Measurements from ENCODE around the gene MSLN. TPM values are rescaled to one million over a fixed set of nuclear protein-coding genes. Genes with fewer than 3 reads are reported as not detected.

Gene MSLN
- total and polyA plus RNA-seq, 2 of the 13 experiments (the other 11 are each of a cell fraction or from before 2014, with no cell fraction given): 2.0 to 2.3 TPM

DNA sequence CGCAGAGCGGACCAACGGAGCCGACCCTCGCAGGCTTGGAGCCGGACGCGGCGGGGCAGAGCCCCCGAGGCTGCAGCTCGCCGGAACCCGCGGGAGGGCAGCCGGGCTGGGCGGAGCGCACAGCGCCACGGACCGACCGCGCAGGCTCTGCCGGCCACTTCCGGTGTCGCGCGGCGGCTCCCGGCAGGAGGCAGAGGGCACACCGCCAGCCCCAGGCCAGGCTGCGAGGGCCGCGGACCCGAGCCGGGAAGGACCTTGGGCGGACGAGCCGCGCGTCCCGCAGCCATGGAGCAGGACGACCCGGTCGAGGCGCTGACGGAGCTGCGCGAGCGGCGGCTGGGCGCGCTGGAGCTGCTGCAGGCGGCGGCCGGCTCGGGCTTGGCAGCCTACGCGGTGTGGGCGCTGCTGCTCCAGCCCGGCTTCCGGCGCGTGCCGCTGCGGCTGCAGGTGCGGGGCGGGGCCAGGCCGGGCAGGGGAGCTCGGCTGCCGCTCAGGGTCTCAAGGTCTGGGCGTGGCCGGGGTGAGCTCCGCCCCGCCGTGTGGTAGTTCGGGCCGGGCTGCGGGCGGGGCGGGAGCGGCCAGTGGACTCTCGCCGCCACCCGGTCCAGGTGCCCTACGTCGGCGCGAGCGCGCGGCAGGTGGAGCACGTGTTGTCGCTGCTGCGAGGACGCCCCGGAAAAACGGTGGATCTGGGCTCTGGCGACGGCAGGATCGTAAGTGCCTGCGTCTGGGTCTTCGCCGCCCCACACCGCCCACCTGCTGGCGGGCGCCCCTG, 39.4 kb upstream of the MSLN start, which contains the start of gene ANTKMT (continued):
- TF ChIP-seq ZNF724P (CRISPR knock-in tag; IDR thresholded peaks at IDR 0.05; ENCODE audit: borderline replicate concordance) (peak; percentile 47), ZNF589 (CRISPR knock-in tag; conservative IDR thresholded peaks at IDR 0.05) (0 out of 2 replicates have a peak, but pooled peaks have one; percentile 77), HOXA5 (CRISPR knock-in tag; IDR thresholded peaks at IDR 0.05) (peak; percentile 58; the same call in 1 of the 2 replicates), STAG1 (CRISPR knock-in tag; IDR thresholded peaks at IDR 0.05) (no peak), PHF21A (CRISPR knock-in tag; IDR thresholded peaks at IDR 0.05) (peak; percentile 45; the same call in 1 of the 2 replicates), BRCA1 (CRISPR knock-in tag; IDR thresholded peaks at IDR 0.05) (no peak), ARID2 (CRISPR knock-in tag; IDR thresholded peaks at IDR 0.05; ENCODE audit: borderline replicate concordance) (no peak), TRIM24 (CRISPR knock-in tag; IDR thresholded peaks at IDR 0.05) (no peak), ZNF180 (CRISPR knock-in tag; IDR thresholded peaks at IDR 0.05; ENCODE audit: borderline replicate concordance, low read depth) (no peak), ZNF30 (CRISPR knock-in tag; IDR thresholded peaks at IDR 0.05) (0 out of 2 replicates have a peak, but pooled peaks have one; percentile 78), ZNF772 (CRISPR knock-in tag; IDR thresholded peaks at IDR 0.05) (peak; percentile 56), TCF7 (IDR thresholded peaks at IDR 0.05; ENCODE audit: low read depth) (no peak), ZNF205 (CRISPR knock-in tag; IDR thresholded peaks at IDR 0.05) (no peak), IRF2 (CRISPR knock-in tag; IDR thresholded peaks at IDR 0.05) (no peak), ZNF850 (CRISPR knock-in tag; conservative IDR thresholded peaks at IDR 0.05) (no peak)
- TF ChIP-seq, protein P1, sequence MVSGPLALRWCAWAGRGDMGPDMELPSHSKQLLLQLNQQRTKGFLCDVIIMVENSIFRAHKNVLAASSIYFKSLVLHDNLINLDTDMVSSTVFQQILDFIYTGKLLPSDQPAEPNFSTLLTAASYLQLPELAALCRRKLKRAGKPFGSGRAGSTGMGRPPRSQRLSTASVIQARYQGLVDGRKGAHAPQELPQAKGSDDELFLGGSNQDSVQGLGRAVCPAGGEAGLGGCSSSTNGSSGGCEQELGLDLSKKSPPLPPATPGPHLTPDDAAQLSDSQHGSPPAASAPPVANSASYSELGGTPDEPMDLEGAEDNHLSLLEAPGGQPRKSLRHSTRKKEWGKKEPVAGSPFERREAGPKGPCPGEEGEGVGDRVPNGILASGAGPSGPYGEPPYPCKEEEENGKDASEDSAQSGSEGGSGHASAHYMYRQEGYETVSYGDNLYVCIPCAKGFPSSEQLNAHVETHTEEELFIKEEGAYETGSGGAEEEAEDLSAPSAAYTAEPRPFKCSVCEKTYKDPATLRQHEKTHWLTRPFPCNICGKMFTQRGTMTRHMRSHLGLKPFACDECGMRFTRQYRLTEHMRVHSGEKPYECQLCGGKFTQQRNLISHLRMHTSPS (CRISPR knock-in tag; IDR thresholded peaks at IDR 0.05; ENCODE audit: low read depth): peak; percentile 48; the same call in 1 of the 2 replicates
- TF ChIP-seq, protein P2, sequence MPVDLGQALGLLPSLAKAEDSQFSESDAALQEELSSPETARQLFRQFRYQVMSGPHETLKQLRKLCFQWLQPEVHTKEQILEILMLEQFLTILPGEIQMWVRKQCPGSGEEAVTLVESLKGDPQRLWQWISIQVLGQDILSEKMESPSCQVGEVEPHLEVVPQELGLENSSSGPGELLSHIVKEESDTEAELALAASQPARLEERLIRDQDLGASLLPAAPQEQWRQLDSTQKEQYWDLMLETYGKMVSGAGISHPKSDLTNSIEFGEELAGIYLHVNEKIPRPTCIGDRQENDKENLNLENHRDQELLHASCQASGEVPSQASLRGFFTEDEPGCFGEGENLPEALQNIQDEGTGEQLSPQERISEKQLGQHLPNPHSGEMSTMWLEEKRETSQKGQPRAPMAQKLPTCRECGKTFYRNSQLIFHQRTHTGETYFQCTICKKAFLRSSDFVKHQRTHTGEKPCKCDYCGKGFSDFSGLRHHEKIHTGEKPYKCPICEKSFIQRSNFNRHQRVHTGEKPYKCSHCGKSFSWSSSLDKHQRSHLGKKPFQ (CRISPR knock-in tag; IDR thresholded peaks at IDR 0.05; ENCODE audit: insufficient replicate concordance): peak; percentile 47
- TF ChIP-seq, protein P3, sequence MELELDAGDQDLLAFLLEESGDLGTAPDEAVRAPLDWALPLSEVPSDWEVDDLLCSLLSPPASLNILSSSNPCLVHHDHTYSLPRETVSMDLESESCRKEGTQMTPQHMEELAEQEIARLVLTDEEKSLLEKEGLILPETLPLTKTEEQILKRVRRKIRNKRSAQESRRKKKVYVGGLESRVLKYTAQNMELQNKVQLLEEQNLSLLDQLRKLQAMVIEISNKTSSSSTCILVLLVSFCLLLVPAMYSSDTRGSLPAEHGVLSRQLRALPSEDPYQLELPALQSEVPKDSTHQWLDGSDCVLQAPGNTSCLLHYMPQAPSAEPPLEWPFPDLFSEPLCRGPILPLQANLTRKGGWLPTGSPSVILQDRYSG (CRISPR knock-in tag; IDR thresholded peaks at IDR 0.05): peak; percentile 51; the same call in 1 of the 2 replicates
- TF ChIP-seq, protein P4, sequence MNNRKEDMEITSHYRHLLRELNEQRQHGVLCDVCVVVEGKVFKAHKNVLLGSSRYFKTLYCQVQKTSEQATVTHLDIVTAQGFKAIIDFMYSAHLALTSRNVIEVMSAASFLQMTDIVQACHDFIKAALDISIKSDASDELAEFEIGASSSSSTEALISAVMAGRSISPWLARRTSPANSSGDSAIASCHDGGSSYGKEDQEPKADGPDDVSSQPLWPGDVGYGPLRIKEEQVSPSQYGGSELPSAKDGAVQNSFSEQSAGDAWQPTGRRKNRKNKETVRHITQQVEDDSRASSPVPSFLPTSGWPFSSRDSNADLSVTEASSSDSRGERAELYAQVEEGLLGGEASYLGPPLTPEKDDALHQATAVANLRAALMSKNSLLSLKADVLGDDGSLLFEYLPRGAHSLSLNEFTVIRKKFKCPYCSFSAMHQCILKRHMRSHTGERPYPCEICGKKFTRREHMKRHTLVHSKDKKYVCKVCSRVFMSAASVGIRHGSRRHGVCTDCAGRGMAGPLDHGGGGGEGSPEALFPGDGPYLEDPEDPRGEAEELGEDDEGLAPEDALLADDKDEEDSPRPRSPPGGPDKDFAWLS (CRISPR knock-in tag; IDR thresholded peaks at IDR 0.05; ENCODE audit: borderline replicate concordance): no peak
- TF ChIP-seq, protein P5, sequence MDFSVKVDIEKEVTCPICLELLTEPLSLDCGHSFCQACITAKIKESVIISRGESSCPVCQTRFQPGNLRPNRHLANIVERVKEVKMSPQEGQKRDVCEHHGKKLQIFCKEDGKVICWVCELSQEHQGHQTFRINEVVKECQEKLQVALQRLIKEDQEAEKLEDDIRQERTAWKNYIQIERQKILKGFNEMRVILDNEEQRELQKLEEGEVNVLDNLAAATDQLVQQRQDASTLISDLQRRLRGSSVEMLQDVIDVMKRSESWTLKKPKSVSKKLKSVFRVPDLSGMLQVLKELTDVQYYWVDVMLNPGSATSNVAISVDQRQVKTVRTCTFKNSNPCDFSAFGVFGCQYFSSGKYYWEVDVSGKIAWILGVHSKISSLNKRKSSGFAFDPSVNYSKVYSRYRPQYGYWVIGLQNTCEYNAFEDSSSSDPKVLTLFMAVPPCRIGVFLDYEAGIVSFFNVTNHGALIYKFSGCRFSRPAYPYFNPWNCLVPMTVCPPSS (IDR thresholded peaks at IDR 0.05): no peak
- TF ChIP-seq, protein P6, sequence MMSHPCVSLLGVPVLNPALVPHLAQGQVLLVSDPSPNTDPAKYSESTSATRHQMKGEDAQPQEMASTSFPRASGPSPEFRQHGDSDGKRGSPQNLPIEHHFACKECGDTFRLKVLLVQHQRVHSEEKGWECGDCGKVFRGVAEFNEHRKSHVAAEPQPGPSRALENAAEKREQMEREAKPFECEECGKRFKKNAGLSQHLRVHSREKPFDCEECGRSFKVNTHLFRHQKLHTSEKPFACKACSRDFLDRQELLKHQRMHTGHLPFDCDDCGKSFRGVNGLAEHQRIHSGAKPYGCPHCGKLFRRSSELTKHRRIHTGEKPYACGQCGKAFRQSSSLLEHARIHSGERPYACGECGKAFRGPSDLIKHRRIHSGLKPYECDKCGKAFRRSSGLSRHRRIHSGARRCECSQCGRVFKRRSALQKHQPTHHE (CRISPR knock-in tag; IDR thresholded peaks at IDR 0.05; ENCODE audit: borderline replicate concordance): no peak; the same call in 1 of the 2 replicates

All from HepG2 (cell line).